GM12864 (cell line): ENCODE results near the gene NELFE.
"Not testable (repeated sequence)": the region's sequence is repeated elsewhere in the genome, so short reads cannot be mapped to it uniquely, and the experiment has no call there.

Experiments used
- DNase-seq: peaks from one replicate; pipeline ENCODE4 v3.0.0-alpha.2; 2011; ENCODE audit warnings: low read depth
- H3K4me3 ChIP-seq: 2 replicates; pipeline ENCODE4 v1.5.1; 2011; ENCODE audit warnings: mild to moderate bottlenecking, low read depth, low read length, control low read depth
- TF ChIP-seq, protein P1 (sequence below): IDR thresholded peaks from 2 replicates; pipeline ENCODE4 v1.5.1; 2011; ENCODE audit warnings: low read depth, mild to moderate bottlenecking, moderate library complexity, low read length, control low read depth, inconsistent platforms; ENCODE audit errors: missing control alignments

The NELFE gene

GRCh38 chr6:31979238-31979898 lies 20.6 kb upstream of the NELFE start:
- no peak for DNase-seq
- no peak overlapping the region for H3K4me3 ChIP-seq
- TF ChIP-seq, protein P1, sequence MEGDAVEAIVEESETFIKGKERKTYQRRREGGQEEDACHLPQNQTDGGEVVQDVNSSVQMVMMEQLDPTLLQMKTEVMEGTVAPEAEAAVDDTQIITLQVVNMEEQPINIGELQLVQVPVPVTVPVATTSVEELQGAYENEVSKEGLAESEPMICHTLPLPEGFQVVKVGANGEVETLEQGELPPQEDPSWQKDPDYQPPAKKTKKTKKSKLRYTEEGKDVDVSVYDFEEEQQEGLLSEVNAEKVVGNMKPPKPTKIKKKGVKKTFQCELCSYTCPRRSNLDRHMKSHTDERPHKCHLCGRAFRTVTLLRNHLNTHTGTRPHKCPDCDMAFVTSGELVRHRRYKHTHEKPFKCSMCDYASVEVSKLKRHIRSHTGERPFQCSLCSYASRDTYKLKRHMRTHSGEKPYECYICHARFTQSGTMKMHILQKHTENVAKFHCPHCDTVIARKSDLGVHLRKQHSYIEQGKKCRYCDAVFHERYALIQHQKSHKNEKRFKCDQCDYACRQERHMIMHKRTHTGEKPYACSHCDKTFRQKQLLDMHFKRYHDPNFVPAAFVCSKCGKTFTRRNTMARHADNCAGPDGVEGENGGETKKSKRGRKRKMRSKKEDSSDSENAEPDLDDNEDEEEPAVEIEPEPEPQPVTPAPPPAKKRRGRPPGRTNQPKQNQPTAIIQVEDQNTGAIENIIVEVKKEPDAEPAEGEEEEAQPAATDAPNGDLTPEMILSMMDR = no peak

DNA sequence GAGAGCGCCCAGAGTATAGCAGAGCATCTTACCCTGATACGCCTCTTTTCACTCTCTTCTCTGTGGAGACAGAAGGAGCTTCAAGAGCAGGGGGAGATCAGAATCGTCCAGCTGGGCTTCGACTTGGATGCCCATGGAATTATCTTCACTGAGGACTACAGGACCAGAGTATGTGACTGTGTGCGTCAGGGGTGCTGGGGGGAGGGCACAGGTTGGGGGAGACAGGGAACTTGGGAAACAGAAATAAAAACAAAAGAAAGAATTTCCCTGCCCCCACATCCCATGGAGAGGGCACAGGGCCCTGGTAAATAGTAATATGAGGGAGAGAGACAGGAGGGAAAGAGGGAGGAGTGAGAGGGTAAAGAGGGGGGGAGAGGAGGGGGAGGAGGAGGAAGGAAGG lies 20.1 kb upstream of the NELFE start:
- TF ChIP-seq, protein P1 = no peak
- no peak overlapping the region for H3K4me3 ChIP-seq
- no peak for DNase-seq

- no peak for DNase-seq
- TF ChIP-seq, protein P1 = no peak
Measured at GRCh38 chr6:31977816-31978431, 19.2 kb upstream of the NELFE start.

GRCh38 chr6:31976065-31976464 lies 17.3 kb upstream of the NELFE start:
- H3K4me3 ChIP-seq, DNase-seq: not testable (repeated sequence)

More at GRCh38 chr6:31977816-31978431, 19.2 kb upstream of the NELFE start:
- H3K4me3 ChIP-seq = no peak overlapping the region

- TF ChIP-seq, protein P1 = no peak
- peak overlapping the region; percentile 96 for H3K4me3 ChIP-seq
- no peak for DNase-seq
Measured at GRCh38 chr6:31972709-31973350, 14.1 kb upstream of the NELFE start.

- DNase-seq = peak; percentile 96
- TF ChIP-seq, protein P1 = no peak
- peak within 1 kb of the TSS; percentile 96 for H3K4me3 ChIP-seq
Measured at GRCh38 chr6:31971993-31972708, 13.4 kb upstream of the NELFE start, which contains the start of gene DXO. Gene DXO (minus strand): TSS chr6:31972138. CDS start chr6:31971675, 463 bp downstream.
